Fibroblast of the aortic adventitia (primary cell): Measurements from ENCODE around the gene LIPC. TPM values are rescaled to one million over a fixed set of nuclear protein-coding genes. Genes with fewer than 3 reads are reported as not detected.
A peak's percentile ranks its signal among the peaks of the same experiment; 100 is the strongest.

ENCODE experiments used
- DNase-seq: peaks from one replicate; pipeline ENCODE4 v3.0.0-alpha.2; 2010; ENCODE audit warnings: low read depth
- H3K4me3 ChIP-seq: 2 replicates; pipeline ENCODE4 v1.5.1; 2011; ENCODE audit warnings: low read depth, mild to moderate bottlenecking, control low read depth, low read length, moderate library complexity
- total RNA-seq: library from RNA; depleted of rRNA; stranded (reverse); fragments of >200 nt; gene quantifications from 2 replicates; pipeline ENCODE4 v1.2.3, GENCODE V29; 2012; ENCODE audit warnings: low replicate concordance
- TF ChIP-seq, protein P1 (sequence below): IDR thresholded peaks from 2 replicates; pipeline ENCODE4 v1.5.1; 2011; ENCODE audit warnings: mild to moderate bottlenecking, low read length, control low read depth, inconsistent platforms; ENCODE audit not compliant: insufficient read depth

LIPC gene
- total RNA-seq, 1 donor, result 0.90 TPM

DNA sequence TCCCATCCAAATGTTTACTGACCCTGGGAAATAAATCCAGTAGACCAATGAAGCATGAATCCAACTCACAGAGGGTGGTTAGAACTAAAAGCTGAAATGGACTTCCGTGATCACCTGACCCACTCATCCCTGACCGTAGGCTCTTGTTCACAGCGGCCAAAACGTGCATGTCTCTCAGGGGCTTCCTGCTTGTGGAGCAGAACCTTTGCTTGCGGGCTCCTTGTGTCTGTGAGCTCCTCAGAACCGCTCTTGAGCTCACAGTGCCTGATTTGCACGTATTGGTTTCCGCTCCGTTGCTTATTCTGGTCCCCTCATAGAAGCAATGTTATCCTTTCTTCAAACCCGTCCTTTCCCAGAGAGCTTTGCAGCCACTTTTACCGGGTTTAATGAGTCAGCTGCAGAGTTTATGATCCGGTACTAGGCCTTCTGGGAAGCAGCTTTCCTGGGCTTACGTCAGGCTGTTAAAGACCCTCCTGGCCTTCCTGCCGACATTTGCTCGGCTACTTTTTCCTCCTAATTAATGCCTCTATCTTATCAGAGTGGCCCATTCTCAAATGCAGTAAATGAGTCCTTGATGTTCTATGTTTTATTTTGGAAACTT lies 35.4 kb downstream of the LIPC start:
- TF ChIP-seq, protein P1, sequence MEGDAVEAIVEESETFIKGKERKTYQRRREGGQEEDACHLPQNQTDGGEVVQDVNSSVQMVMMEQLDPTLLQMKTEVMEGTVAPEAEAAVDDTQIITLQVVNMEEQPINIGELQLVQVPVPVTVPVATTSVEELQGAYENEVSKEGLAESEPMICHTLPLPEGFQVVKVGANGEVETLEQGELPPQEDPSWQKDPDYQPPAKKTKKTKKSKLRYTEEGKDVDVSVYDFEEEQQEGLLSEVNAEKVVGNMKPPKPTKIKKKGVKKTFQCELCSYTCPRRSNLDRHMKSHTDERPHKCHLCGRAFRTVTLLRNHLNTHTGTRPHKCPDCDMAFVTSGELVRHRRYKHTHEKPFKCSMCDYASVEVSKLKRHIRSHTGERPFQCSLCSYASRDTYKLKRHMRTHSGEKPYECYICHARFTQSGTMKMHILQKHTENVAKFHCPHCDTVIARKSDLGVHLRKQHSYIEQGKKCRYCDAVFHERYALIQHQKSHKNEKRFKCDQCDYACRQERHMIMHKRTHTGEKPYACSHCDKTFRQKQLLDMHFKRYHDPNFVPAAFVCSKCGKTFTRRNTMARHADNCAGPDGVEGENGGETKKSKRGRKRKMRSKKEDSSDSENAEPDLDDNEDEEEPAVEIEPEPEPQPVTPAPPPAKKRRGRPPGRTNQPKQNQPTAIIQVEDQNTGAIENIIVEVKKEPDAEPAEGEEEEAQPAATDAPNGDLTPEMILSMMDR, result no peak
- DNase-seq, result no peak
- no peak overlapping the region for H3K4me3 ChIP-seq

- H3K4me3 ChIP-seq, result no peak overlapping the region
- TF ChIP-seq, protein P1, result no peak
- DNase-seq, result no peak
These were observed 36.1 kb downstream of the LIPC start for GRCh38 chr15:58467722-58468423.

GRCh38 chr15:58469432-58470353 lies 37.9 kb downstream of the LIPC start:
- DNase-seq, result peak; percentile 99
- TF ChIP-seq, protein P1, result no peak
- no peak overlapping the region for H3K4me3 ChIP-seq

- H3K4me3 ChIP-seq, result no peak overlapping the region
- DNase-seq, result peak; percentile 46
- TF ChIP-seq, protein P1, result no peak
These were observed 39.6 kb downstream of the LIPC start for GRCh38 chr15:58471348-58471747.

DNA sequence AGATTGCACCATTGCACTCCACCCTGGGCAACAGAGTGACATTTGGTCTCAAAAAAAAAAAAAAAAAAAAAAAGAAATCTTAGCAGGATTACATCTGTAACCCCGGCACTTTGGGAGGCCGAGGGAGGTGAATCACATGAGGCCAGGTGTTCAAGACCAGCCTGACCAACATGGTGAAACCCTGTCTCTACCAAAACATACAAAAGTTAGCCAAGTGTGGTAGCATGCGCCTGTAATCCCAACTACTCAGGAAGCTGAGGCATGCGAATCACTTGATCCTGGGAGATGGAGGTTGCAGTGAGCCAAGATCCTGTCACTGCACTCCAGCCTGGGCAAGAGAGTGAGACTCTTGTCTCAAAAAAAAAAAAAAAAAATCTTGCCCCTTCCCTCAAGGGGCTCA lies 40.4 kb downstream of the LIPC start:
- H3K4me3 ChIP-seq, result no peak overlapping the region
- TF ChIP-seq, protein P1, result no peak
- no peak for DNase-seq

DNA sequence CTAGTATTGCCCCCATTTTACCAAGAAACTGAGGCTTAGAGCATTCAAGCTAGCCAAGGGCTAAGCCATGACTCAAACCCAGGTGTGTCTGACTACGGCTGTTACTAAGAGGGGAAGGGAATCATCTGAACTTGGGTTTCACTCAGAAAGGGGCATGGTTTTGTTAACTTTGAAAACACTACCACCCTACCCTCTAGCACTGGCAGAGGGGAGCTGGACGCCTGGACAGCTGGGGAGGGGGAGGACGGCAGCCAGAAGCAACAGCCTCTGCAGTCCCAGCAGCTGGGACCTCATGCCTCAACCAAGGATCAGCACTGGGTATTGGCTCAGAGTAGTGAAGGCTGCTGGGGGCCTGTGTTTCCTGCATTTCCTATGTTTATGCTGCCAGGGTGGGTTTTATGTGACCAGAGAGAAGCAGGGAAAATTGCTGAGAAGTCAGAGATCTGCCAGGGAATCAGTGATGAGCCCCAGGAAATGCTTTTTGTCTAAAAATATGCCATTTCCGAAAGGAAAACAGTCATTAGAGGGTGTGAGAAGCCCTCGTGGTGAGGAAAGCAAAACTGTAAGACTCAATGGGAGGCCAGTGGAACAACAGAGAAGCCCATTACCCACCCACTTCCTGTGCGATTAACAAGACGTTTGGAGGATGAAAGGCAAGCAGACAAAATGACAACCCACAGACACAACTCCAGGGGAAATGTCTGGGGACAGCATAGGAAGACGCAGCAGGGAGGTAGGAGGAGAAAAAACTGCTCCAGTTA lies 41.2 kb downstream of the LIPC start:
- DNase-seq, result no peak
- H3K4me3 ChIP-seq, result no peak overlapping the region
- TF ChIP-seq, protein P1, result no peak
